ENCODE measurements around the gene MKNK2.

Gene MKNK2

GRCh38 chr19:2050991-2051772 lies at the start of gene MKNK2:
Gene MKNK2, minus strand, starts transcription at chr19:2051244. Its CDS starts 393 bp downstream, at chr19:2050851.
- peak within 1 kb of the TSS; percentile 68 for H3K4me3 ChIP-seq (ENCODE audit: low read depth, low read length)
- DNase-seq (ENCODE audit: low read depth): peak; percentile 78
- peak; percentile 84 for TF ChIP-seq POLR2A (IDR thresholded peaks at IDR 0.05; ENCODE audit: extremely low read depth, insufficient read length)
- TF ChIP-seq MAX (IDR thresholded peaks at IDR 0.05; ENCODE audit: low read depth, low read length): 0 out of 2 replicates have a peak, but pooled peaks have one; percentile 5
- peak; percentile 30 for TF ChIP-seq CTCF (IDR thresholded peaks at IDR 0.05; ENCODE audit: low read depth, low read length)
- no peak for TF ChIP-seq MYC (IDR thresholded peaks at IDR 0.05; ENCODE audit: low read depth, low read length)

- TF ChIP-seq MAX (IDR thresholded peaks at IDR 0.05; ENCODE audit: low read depth, low read length): no peak
- no peak for TF ChIP-seq MYC (IDR thresholded peaks at IDR 0.05; ENCODE audit: low read depth, low read length)
- TF ChIP-seq POLR2A (IDR thresholded peaks at IDR 0.05; ENCODE audit: extremely low read depth, insufficient read length): no peak
- TF ChIP-seq CTCF (IDR thresholded peaks at IDR 0.05; ENCODE audit: low read depth, low read length): no peak
- no peak overlapping the region for H3K4me3 ChIP-seq (ENCODE audit: low read depth, low read length)
- no peak for DNase-seq (ENCODE audit: low read depth)
These were observed 49.6 kb upstream of the MKNK2 start for GRCh38 chr19:2100719-2101061.

- no peak overlapping the region for H3K4me3 ChIP-seq (ENCODE audit: low read depth, low read length)
- no peak for DNase-seq (ENCODE audit: low read depth)
- TF ChIP-seq MYC (IDR thresholded peaks at IDR 0.05; ENCODE audit: low read depth, low read length) (no peak), POLR2A (IDR thresholded peaks at IDR 0.05; ENCODE audit: extremely low read depth, insufficient read length) (no peak)
These were observed 49.1 kb upstream of the MKNK2 start for GRCh38 chr19:2099937-2100718.

GRCh38 chr19:2099054-2099501 lies 48.0 kb upstream of the MKNK2 start:
- no peak for DNase-seq (ENCODE audit: low read depth)
- TF ChIP-seq MYC (IDR thresholded peaks at IDR 0.05; ENCODE audit: low read depth, low read length): no peak
- TF ChIP-seq MAX (IDR thresholded peaks at IDR 0.05; ENCODE audit: low read depth, low read length): no peak
- TF ChIP-seq CTCF (IDR thresholded peaks at IDR 0.05; ENCODE audit: low read depth, low read length): no peak
- no peak for TF ChIP-seq POLR2A (IDR thresholded peaks at IDR 0.05; ENCODE audit: extremely low read depth, insufficient read length)
- H3K4me3 ChIP-seq (ENCODE audit: low read depth, low read length): no peak overlapping the region

GRCh38 chr19:2097886-2098327 lies 46.9 kb upstream of the MKNK2 start:
- TF ChIP-seq MYC (IDR thresholded peaks at IDR 0.05; ENCODE audit: low read depth, low read length): no peak
- TF ChIP-seq CTCF (IDR thresholded peaks at IDR 0.05; ENCODE audit: low read depth, low read length): no peak
- TF ChIP-seq MAX (IDR thresholded peaks at IDR 0.05; ENCODE audit: low read depth, low read length): no peak
- no peak for TF ChIP-seq POLR2A (IDR thresholded peaks at IDR 0.05; ENCODE audit: extremely low read depth, insufficient read length)
- no peak for DNase-seq (ENCODE audit: low read depth)
- H3K4me3 ChIP-seq (ENCODE audit: low read depth, low read length): no peak overlapping the region

Measured in NB4 (cell line).